Lower leg skin (tissue), 3 donors: ENCODE data around the gene XYLB.
"Not testable (repeated sequence)": the region's sequence is repeated elsewhere in the genome, so short reads cannot be mapped to it uniquely, and the experiment has no call there.

Source experiments
- CTCF ChIP-seq, 3 donors: fragments of 450-650 bp; IDR thresholded peaks; one replicate each; pipeline ENCODE4 v1.5.1; 2016; ENCODE audit warnings: antibody characterized with exemption in 3 of 3, mild to moderate bottlenecking in 3 of 3, moderate library complexity in 2 of 3
- POLR2A ChIP-seq, 2 donors: fragments of 450-650 bp; IDR thresholded peaks; one replicate each; pipeline ENCODE4 v1.6.1; 2016 to 2017; ENCODE audit warnings: antibody characterized with exemption in 2 of 2, mild to moderate bottlenecking in 1 of 2, moderate library complexity in 1 of 2

GRCh38 chr3:38426798-38427426 is 80.3 kb downstream of the XYLB start:
- not testable (repeated sequence) for TF ChIP-seq CTCF, POLR2A (IDR thresholded peaks at IDR 0.05)
